ENCODE results near the gene NHSL2. TPM values are rescaled to one million over a fixed set of nuclear protein-coding genes. Genes with fewer than 3 reads are reported as not detected.
"Not testable (repeated sequence)": the region's sequence is repeated elsewhere in the genome, so short reads cannot be mapped to it uniquely, and the experiment has no call there.

Gene NHSL2
- total RNA-seq = 10 to 100 TPM; 10.4 to 35.8 (median 13.9) TPM

- H3K9me3 ChIP-seq = no peaks in the 10 kb centered on the region
- H3K4me1 ChIP-seq = peaks cover 0 to 15% (median 0%) of the 10 kb centered on the region in 3 donors
- H3K4me3 ChIP-seq = peak within 1 kb of the TSS; percentile 51 to 56
- WGBS, 2 donors (ENCODE audit: low coverage in 1 of 2) = 0 to 49% methylated on average over 4 to 5 of the region's 26 CpGs
- H3K27ac ChIP-seq = peak within 1 kb of the TSS in 3 of 4 donors; percentile 1 to 75 (median 66)
- H3K36me3 ChIP-seq = no peaks in the 10 kb centered on the region
- peaks cover 29% of the 10 kb centered on the region for H3K27me3 ChIP-seq
- ATAC-seq = peak; percentile 57
- TF ChIP-seq POLR2AphosphoS5 (IDR thresholded peaks at IDR 0.05) (no peak), CTCF (IDR thresholded peaks at IDR 0.05) (no peak), EP300 (IDR thresholded peaks at IDR 0.05) (no peak), POLR2A (IDR thresholded peaks at IDR 0.05) (no peak)
These were observed at the start of gene NHSL2 for GRCh38 chrX:71910643-71910985. Gene NHSL2 (plus strand): TSS chrX:71910845.

GRCh38 chrX:71867680-71868079 lies 43.0 kb upstream of the NHSL2 start:
- ATAC-seq = no peak
- H3K36me3 ChIP-seq = no peaks in the 10 kb centered on the region
- TF ChIP-seq POLR2A (IDR thresholded peaks at IDR 0.05) (no peak), CTCF (IDR thresholded peaks at IDR 0.05) (no peak), POLR2AphosphoS5 (IDR thresholded peaks at IDR 0.05) (no peak), EP300 (IDR thresholded peaks at IDR 0.05) (no peak)
- no peaks in the 10 kb centered on the region for H3K9me3 ChIP-seq
- H3K27me3 ChIP-seq = no peaks in the 10 kb centered on the region
- H3K4me1 ChIP-seq = no peaks in the 10 kb centered on the region
- H3K27ac ChIP-seq = no peak overlapping the region
- no peak overlapping the region for H3K4me3 ChIP-seq
- WGBS, 2 donors (ENCODE audit: low coverage in 1 of 2) = 95% methylated on average over 8 of the region's 16 CpGs; no CpG with 5 or more reads in 1 of the 2 donors

GRCh38 chrX:71869566-71869965 lies 41.1 kb upstream of the NHSL2 start:
- H3K36me3 ChIP-seq, H3K9me3 ChIP-seq, H3K4me3 ChIP-seq, H3K27ac ChIP-seq, ATAC-seq, H3K27me3 ChIP-seq, H3K4me1 ChIP-seq: not testable (repeated sequence)
- WGBS, 2 donors (ENCODE audit: low coverage in 1 of 2) = 40% methylated on average over 1 of the region's 10 CpGs; no CpG with 5 or more reads in 1 of the 2 donors

GRCh38 chrX:71870208-71871098 lies 40.2 kb upstream of the NHSL2 start:
- 80% methylated on average over 1 of the region's 15 CpGs; no CpG with 5 or more reads in 1 of the 2 donors for WGBS, 2 donors (ENCODE audit: low coverage in 1 of 2)
- ATAC-seq = no peak
- TF ChIP-seq POLR2A (IDR thresholded peaks at IDR 0.05) (no peak), POLR2AphosphoS5 (IDR thresholded peaks at IDR 0.05) (no peak), EP300 (IDR thresholded peaks at IDR 0.05) (no peak), CTCF (IDR thresholded peaks at IDR 0.05) (no peak)

GRCh38 chrX:71871367-71871766 lies 39.3 kb upstream of the NHSL2 start:
- TF ChIP-seq EP300 (IDR thresholded peaks at IDR 0.05) (no peak), POLR2AphosphoS5 (IDR thresholded peaks at IDR 0.05) (no peak), CTCF (IDR thresholded peaks at IDR 0.05) (no peak), POLR2A (IDR thresholded peaks at IDR 0.05) (no peak)
- ATAC-seq = no peak
- H3K27me3 ChIP-seq = no peaks in the 10 kb centered on the region
- no peaks in the 10 kb centered on the region for H3K4me1 ChIP-seq
- H3K36me3 ChIP-seq = no peaks in the 10 kb centered on the region
- no peak overlapping the region for H3K27ac ChIP-seq
- no peaks in the 10 kb centered on the region for H3K9me3 ChIP-seq
- WGBS, 2 donors (ENCODE audit: low coverage in 1 of 2) = 90% methylated on average over 2 of the region's 6 CpGs; no CpG with 5 or more reads in 1 of the 2 donors
- H3K4me3 ChIP-seq = no peak overlapping the region

More at GRCh38 chrX:71870208-71871098, 40.2 kb upstream of the NHSL2 start:
- Histone ChIP-seq H3K4me3 (no peak overlapping the region), H3K4me1 (no peaks in the 10 kb centered on the region), H3K27ac (no peak overlapping the region), H3K36me3 (no peaks in the 10 kb centered on the region), H3K27me3 (no peaks in the 10 kb centered on the region), H3K9me3 (no peaks in the 10 kb centered on the region)

All from gastroesophageal sphincter (tissue), 4 donors.